HG03103 (cell line): ENCODE data around the gene LPA.
A peak's percentile ranks its signal among the peaks of the same experiment; 100 is the strongest.

Experiments used
- ATAC-seq: cut with Tn5 transposase; IDR thresholded peaks from one replicate; pipeline ENCODE4 v1.9.1; 2021; ENCODE audit warnings: low read depth; ENCODE audit not compliant: unreplicated experiment

The LPA gene

DNA sequence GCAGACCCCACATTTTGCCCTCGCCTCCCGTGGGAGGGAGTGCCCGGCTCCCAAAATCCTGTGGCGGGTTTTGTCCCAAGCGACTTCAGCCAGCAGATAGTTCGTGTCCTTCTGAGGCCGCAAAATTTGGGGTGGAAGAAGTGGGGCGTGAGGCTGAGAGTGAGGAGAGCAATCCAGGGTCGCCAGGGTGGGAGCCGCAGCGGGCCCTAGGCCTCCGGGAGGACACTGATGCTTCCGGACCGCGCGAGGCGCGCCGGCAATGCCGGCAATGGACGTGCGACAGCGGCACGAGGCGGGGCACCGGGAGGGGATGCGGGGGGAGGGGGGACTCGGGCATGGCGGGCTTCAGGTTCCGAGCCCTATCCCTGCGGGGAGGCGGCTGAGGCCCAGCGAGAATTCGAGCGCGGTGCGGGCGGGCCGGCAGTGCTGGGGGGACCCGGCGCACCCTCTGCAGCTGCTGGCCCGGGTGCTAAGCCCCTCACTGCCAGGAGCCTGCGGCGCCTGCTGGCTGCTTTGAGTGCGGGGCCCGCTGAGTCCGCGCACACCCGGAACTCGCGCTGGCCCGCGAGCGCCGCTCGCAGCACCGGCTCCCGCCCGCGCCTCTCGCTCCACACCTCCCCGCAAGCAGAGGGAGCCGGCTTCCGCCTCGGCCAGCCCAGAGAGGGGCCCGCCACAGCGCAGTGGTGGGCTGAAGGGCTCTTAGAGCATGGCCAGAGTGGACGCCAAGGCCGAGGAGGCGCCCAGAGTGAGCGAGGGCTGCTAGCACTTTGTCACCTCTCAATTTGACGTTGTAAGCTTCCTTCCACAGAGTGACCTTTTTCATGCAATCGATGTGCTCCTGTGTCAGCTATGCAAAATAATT lies 143.8 kb downstream of the LPA start:
- peak; percentile 72 for ATAC-seq

DNA sequence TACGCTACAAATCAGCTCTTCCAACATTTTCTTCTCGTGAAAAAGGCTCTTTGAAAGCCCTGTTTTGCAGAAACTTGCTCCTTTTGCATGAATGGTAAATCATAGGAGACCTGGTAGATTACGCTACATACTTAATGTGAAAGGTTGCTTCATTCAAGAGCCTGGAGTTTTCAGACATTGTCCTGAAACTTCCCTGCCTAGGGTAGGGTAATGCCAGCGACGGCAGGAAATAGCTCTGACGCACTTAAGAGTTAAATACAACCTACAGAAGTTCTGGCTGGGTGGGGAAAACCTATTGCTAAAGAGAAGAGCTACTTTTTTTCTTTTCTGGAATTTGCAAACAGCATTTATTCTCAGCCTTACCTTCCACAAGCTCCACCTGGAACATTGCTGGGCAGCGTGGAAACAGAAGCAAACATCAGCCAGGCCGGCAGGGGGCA lies 144.5 kb downstream of the LPA start:
- ATAC-seq = peak; percentile 69

DNA sequence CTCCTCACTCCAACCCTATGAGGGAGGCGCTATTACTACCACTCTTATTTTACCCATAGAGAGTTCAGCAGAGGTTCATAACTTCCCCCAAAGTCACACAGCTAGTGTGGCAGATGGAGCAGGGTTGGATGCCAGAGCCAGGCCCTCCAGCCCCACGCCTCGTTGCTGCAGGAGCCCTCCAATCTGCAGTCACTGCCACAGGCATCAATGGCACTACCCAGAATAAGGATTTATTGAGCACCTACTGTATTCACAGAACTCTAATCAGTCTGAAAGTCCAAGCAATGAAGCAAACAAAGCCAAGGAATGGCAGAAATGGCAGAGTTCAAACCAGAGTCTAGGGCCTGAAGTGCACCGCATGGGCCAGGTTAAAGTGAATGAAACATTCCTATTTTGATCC lies 144.9 kb downstream of the LPA start:
- ATAC-seq = no peak

DNA sequence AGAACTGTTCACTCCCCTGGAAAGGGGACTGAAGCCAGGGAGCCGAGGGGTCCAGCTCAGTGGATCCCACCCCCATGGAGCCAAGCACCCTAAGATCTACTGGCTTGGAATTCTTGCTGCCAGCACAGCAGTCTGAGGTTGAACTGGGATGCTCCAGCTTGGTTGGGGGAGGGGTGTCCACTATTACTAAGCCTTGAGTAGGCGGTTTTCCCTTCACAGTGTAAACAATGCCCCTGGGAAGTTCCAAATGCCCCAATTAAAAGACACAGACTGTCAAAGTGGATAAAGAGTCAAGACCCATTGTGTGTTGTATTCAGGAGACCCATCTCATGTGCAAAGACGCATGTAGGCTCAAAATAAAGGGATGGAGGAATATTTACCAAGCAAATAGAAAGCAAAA lies 150.2 kb downstream of the LPA start:
- no peak for ATAC-seq

DNA sequence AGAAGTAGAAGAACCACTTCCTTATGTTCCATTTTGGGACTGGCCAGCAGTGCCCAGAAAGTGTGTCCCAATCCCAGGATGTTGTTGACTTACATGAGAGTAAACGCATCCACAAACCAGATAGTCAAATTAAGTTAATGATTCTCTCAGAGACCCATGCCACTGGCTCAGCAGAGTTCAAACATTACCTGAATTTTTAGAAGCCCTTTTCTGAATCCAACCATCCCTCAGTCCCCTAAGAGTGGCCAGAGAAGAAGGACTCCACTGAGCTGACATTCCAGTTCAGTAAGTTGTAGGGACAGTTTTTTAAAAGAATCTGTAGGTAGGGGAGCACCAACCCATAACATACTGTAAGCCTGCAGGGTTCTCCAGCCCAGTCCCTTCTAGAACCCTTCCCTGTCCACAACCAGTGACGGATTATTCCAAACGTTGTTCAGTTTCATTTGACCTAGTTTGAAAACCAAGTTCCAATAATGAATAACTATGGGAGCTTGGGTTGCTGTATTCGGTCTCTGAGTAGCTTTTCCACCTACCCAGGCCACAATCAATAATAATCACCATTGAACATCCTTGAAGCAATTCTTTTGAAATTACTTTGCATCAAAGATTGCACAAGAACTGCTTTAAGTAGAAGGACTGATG lies 153.0 kb downstream of the LPA start:
- no peak for ATAC-seq

DNA sequence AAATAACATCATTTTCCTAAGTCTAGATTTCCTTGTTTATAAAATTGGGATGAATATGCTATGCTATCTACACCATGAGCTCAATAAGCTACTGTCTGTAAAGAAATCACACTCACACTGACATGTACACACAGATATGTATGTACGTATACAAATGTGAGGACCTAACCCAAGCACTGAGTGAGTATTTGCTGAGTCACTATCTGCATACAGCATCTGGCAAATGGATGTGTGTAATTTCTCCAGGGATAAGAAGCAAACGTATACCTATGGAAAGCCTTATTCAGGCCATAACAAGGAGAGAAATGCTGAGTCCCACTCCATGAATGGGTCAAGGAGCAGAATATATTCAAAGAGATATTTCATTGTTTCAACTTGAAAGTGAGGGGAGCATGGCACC lies 153.9 kb downstream of the LPA start:
- ATAC-seq = no peak

DNA sequence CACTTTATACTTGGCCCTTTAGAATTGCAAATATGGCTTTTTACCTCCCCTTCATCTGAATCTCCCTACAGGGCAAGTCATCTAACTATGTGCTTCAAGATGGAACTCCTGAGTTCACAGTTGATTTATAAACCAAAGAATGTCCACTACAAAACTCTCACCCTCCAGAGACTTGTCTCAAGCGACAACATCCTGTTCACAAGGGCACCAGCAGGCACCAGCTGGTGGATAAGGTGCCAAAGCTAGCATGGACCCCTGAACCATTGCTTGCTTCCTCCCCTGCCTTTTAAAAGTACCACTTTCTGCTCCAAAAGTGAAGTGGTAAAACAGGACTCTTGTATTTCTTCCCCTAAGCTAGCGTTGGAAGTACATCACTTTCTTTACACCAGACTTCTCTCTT lies 154.5 kb downstream of the LPA start:
- no peak for ATAC-seq

DNA sequence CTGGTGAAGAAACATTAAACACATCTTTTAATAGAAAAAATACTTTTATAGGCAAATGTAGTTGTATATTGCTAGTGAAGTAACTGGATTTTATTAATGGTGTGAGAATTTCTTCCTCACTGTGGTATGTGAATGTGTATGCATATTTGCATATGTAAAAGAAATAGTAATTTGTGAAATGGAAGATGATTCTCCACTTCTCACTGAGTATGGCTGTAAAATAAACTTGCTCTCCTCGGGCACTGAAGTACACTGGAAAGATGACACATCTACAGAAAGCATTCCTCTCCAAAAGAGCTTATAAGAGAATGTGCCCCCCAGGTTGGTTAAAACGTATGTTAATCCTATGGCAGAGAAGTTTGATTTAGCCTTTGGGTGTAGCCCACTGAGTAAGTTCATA lies 155.5 kb downstream of the LPA start:
- ATAC-seq = no peak

DNA sequence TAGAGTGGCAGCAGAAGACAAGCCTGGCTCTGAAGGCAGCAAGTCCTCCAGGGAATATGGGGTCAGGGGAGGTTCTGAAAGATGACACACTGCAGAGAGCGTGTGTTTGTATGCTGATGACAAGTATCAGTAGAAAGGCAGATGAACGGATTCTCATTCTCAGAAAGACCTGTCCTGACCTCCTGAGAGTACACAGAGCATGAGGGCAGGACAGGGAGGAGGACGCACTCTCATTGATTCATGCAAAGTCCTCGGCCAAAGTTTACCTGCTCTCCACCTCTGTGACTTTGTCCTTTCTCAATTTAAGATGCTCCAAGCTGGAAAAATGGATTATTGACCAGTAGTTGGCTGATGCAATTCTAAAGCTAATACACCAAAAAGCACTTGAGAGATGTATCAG lies 156.7 kb downstream of the LPA start:
- no peak for ATAC-seq

DNA sequence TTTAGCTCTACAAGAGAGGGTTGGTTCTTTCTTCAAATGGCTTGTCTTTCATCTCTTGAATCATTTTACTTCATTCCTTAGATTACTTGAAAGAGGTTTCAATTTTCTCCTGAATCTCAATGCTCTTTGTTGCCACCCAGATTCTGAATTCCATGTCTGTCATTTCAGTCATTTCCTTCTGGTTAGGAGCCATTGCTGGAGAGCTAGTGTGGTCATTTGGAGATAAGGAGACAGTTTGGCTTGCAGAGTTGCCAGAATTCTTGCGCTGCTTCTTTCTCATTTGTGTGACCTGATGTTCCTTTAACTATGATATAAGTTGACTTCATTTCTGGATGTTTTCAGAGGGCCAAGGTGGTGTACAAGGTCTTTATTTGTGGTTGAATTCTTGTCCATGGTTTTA lies 158.1 kb downstream of the LPA start:
- ATAC-seq = no peak

DNA sequence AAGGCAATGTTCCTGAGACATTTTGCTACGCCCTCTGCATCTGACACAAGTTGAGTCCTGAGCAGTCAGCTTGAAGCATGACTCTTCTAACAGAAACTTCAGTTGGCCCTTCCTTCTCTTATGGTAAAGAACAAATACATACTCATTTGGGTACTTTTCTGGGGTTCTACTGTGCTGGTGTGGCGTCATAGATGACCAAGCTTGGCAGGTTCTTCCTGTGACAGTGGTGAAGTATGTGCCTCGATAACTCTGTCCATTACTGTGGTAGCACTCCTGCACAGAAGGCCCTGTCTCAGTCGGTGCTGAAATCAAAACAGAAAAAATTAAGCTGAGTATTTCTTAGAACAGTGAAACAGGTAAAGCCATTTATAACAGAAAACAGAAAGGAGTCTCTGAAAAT lies 163.4 kb downstream of the LPA start:
- no peak for ATAC-seq

DNA sequence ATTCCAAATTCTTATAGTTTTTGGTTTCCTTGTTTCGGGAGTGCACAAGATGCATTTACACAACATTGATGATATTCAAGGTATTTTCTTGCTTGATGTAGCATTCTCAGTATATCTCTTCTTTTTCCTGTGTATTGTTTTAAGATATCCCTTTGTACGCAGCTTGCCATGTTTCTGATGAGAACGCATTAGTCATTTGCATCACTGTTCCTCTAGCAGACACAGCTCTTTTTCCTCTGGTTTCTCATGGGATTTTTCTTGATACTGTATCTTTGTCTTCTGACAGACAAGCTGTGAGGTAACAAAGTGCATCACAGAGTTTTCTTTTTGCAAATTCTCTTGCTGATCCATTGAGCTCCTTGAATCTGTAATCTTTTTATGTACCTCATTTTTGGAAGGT lies 169.5 kb downstream of the LPA start:
- no peak for ATAC-seq

DNA sequence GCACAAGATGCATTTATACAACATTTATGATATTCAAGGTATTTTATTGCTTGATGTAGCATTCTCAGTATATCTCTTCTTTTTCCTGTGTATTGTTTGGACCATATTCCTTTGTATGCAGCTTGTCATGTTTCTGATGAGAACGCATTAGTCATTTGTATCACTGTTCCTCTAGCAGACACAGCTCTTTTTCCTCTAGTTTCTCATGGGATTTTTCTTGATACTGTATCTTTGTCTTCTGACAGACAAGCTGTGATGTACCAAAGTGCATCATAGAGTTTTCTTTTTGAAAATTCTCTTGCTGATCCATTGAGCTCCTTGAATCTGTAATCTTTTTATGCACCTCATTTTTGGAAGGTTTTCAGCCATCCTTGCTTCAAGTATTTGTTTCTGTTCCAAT lies 175.0 kb downstream of the LPA start:
- no peak for ATAC-seq

DNA sequence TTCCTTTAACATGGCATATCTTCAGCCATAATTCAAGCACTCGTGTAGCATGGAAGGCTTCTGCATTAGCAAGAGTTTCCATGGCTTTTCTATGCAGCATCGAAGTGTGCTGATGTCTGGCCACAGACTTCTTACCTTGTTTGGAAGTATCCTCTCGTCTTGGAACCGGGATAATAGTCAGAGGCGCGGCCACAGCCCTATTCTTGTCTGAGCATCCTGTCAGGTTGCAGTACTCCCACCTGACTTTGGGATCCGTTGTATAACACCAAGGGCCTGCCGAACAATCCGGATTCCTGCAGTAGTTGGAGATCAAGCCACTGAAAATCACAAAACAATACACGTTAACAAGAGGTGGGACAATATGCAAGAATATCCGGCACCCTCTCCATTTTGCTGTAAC lies 177.0 kb downstream of the LPA start:
- ATAC-seq = no peak
